WTC11 (cell line): ENCODE data around the gene IQSEC1.
"Not testable (repeated sequence)": the region's sequence is repeated elsewhere in the genome, so short reads cannot be mapped to it uniquely, and the experiment has no call there.

Source experiments
- AR ChIP-seq: fragments of 250-450 bp; sonication (Bioruptor Pico); IDR thresholded peaks from 2 replicates; pipeline ENCODE4 v1.9.0; 2021; ENCODE audit warnings: mild to moderate bottlenecking
- ATF6 ChIP-seq: sonication (generic); formaldehyde crosslinking; IDR thresholded peaks from 2 replicates; pipeline ENCODE4 v1.8.1; 2023; ENCODE audit warnings: mild to moderate bottlenecking, missing genetic modification reagents
- CBFB ChIP-seq: sonication (generic); formaldehyde crosslinking; IDR thresholded peaks from 2 replicates; pipeline ENCODE4 v1.8.1; 2022; ENCODE audit warnings: mild to moderate bottlenecking, low read depth, missing genetic modification reagents
- SP1 ChIP-seq: sonication (generic); formaldehyde crosslinking; conservative IDR thresholded peaks from 2 replicates; pipeline ENCODE4 v1.8.1; 2022; ENCODE audit warnings: missing genetic modification reagents
- ZNF416 ChIP-seq: fragments of 250-450 bp; sonication (Bioruptor Pico); IDR thresholded peaks from 2 replicates; pipeline ENCODE4 v1.9.0; 2021; ENCODE audit warnings: mild to moderate bottlenecking, inconsistent platforms
- ZNF423 ChIP-seq: fragments of 250-450 bp; sonication (Bioruptor Pico); IDR thresholded peaks from 2 replicates; pipeline ENCODE4 v2.1.2; 2022; ENCODE audit warnings: mild to moderate bottlenecking, moderate library complexity
- TF ChIP-seq, protein P1 (sequence below): fragments of 200-600 bp; IDR thresholded peaks from 2 replicates; pipeline ENCODE4 v1.8.0; 2022; ENCODE audit warnings: antibody characterized with exemption
- TF ChIP-seq, protein P2 (sequence below): sonication (generic); formaldehyde crosslinking; conservative IDR thresholded peaks from 2 replicates; pipeline ENCODE4 v1.8.1; 2022; ENCODE audit warnings: mild to moderate bottlenecking, missing genetic modification reagents

DNA sequence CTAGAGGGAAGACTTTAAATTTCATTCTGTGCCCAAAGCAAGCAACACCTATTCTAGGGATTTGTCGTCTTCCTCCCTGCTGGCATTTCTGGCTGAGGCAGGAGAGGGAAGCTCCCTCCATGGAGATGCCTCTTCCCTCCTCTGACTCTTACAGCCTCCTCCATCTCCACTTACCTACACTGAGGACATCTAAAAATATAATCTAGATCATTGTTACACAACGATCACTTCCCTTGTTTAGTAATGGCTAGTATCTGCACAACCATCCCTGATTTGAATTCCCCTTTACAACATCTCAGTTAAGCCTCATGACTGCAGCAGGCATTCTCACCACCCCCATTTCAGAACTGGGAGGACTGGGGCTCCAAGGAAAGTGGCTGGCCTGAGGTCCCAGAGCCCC is 219.4 kb downstream of the IQSEC1 start:
- not testable (repeated sequence) for TF ChIP-seq CBFB (CRISPR knock-in tag); ZNF423 (CRISPR knock-in tag); ATF6; SP1 (CRISPR knock-in tag); ZNF416; AR
- TF ChIP-seq, protein P1, sequence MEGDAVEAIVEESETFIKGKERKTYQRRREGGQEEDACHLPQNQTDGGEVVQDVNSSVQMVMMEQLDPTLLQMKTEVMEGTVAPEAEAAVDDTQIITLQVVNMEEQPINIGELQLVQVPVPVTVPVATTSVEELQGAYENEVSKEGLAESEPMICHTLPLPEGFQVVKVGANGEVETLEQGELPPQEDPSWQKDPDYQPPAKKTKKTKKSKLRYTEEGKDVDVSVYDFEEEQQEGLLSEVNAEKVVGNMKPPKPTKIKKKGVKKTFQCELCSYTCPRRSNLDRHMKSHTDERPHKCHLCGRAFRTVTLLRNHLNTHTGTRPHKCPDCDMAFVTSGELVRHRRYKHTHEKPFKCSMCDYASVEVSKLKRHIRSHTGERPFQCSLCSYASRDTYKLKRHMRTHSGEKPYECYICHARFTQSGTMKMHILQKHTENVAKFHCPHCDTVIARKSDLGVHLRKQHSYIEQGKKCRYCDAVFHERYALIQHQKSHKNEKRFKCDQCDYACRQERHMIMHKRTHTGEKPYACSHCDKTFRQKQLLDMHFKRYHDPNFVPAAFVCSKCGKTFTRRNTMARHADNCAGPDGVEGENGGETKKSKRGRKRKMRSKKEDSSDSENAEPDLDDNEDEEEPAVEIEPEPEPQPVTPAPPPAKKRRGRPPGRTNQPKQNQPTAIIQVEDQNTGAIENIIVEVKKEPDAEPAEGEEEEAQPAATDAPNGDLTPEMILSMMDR, result not testable (repeated sequence)
- TF ChIP-seq, protein P2, sequence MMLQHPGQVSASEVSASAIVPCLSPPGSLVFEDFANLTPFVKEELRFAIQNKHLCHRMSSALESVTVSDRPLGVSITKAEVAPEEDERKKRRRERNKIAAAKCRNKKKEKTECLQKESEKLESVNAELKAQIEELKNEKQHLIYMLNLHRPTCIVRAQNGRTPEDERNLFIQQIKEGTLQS (CRISPR knock-in tag), result not testable (repeated sequence)
